Measurements from ENCODE around the gene GOLIM4. TPM values are rescaled to one million over a fixed set of nuclear protein-coding genes. Genes with fewer than 3 reads are reported as not detected.
A peak's percentile ranks its signal among the peaks of the same experiment; 100 is the strongest.

The GOLIM4 gene
- polyA plus RNA-seq, 5 donors, result 63.6 to 88.7 (median 76.2) TPM

GRCh38 chr3:168102735-168103410 is 7.1 kb upstream of the GOLIM4 start:
- no peak for DNase-seq

GRCh38 chr3:168100777-168101492 is 5.2 kb upstream of the GOLIM4 start:
- no peak for DNase-seq

GRCh38 chr3:168097381-168097780 is 1.7 kb upstream of the GOLIM4 start:
- DNase-seq, result no peak

GRCh38 chr3:168096210-168096652 is 507 bp upstream of the GOLIM4 start:
- DNase-seq, result no peak

GRCh38 chr3:168094877-168095610 is 680 bp downstream of the GOLIM4 start:
- DNase-seq, result peak; percentile 50 to 52

- no peak for DNase-seq
These were observed 1.2 kb downstream of the GOLIM4 start for GRCh38 chr3:168094580-168094876.

GRCh38 chr3:168093790-168094189 is 1.9 kb downstream of the GOLIM4 start:
- no peak for DNase-seq

- no peak for DNase-seq
These were observed 2.5 kb downstream of the GOLIM4 start for GRCh38 chr3:168093229-168093628.

- DNase-seq, result no peak
These were observed 3.8 kb downstream of the GOLIM4 start for GRCh38 chr3:168091941-168092340.

- DNase-seq, result no peak
These were observed 4.3 kb downstream of the GOLIM4 start for GRCh38 chr3:168091302-168091858.

GRCh38 chr3:168090306-168091085 is 5.2 kb downstream of the GOLIM4 start:
- no peak for DNase-seq

- DNase-seq, result no peak
These were observed 6.4 kb downstream of the GOLIM4 start for GRCh38 chr3:168089179-168089771.

- no peak for DNase-seq
These were observed 7.5 kb downstream of the GOLIM4 start for GRCh38 chr3:168088106-168088720.

GRCh38 chr3:168087539-168087938 is 8.2 kb downstream of the GOLIM4 start:
- DNase-seq, result no peak

GRCh38 chr3:168086541-168087260 is 9.0 kb downstream of the GOLIM4 start:
- DNase-seq, result no peak

- no peak for DNase-seq
These were observed 10.1 kb downstream of the GOLIM4 start for GRCh38 chr3:168085491-168086119.

- no peak for DNase-seq
These were observed 11.8 kb downstream of the GOLIM4 start for GRCh38 chr3:168083906-168084305.

- no peak for DNase-seq
These were observed 13.9 kb downstream of the GOLIM4 start for GRCh38 chr3:168081856-168082255.

- DNase-seq, result no peak
These were observed 14.5 kb downstream of the GOLIM4 start for GRCh38 chr3:168081171-168081771.

Data from right lung (tissue), 5 donors.